ENCODE data around the gene KAT5. TPM values are rescaled to one million over a fixed set of nuclear protein-coding genes. Genes with fewer than 3 reads are reported as not detected.

KAT5 gene
- total and polyA plus RNA-seq, 2 of the 13 experiments (the other 11 are each of a cell fraction or from before 2014, with no cell fraction given): 35.2 to 48.3 TPM

GRCh38 chr11:65712633-65713076 is 603 bp downstream of the KAT5 start (continued):
- no peak for TF ChIP-seq ZNF142 (CRISPR knock-in tag; IDR thresholded peaks at IDR 0.05)
- no peak for TF ChIP-seq ZNF619 (CRISPR knock-in tag; IDR thresholded peaks at IDR 0.05)
- TF ChIP-seq KAT2B (IDR thresholded peaks at IDR 0.05; ENCODE audit: borderline replicate concordance, low read depth, low read length): no peak
- TF ChIP-seq SSRP1 (CRISPR knock-in tag; IDR thresholded peaks at IDR 0.05): peak; percentile 6; the same call in 1 of the 2 replicates
- TF ChIP-seq NAIF1 (CRISPR knock-in tag; IDR thresholded peaks at IDR 0.05; ENCODE audit: borderline replicate concordance): no peak

- peaks cover 36% of the 10 kb centered on the region for H3K4me1 ChIP-seq (ENCODE audit: insufficient read depth, low read length)
- no peak for DNase-seq (ENCODE audit: low spot score)
- no peak overlapping the region for H2AFZ ChIP-seq (ENCODE audit: low read length)
- no peaks in the 10 kb centered on the region for H4K20me1 ChIP-seq (ENCODE audit: insufficient read depth, low read length)
- 98% methylated on average over 13 of the region's 24 CpGs for WGBS (ENCODE audit: low lambda C conversion rate)
- no TSS peak for BruUV-seq (replicated peaks)
- intact Hi-C loops (cut with micrococcal nuclease; ENCODE audit: unreplicated experiment): no loop called here
- ATAC-seq: no peak
- H3K27ac ChIP-seq (ENCODE audit: extremely low read length, insufficient read depth, low read length): peak overlapping the region; percentile 96
- H3K9ac ChIP-seq (ENCODE audit: insufficient read depth, low read depth, low read length): peak overlapping the region; percentile 78; the same call in 1 of the 2 replicates
- H3K27me3 ChIP-seq (ENCODE audit: control insufficient read depth in 1 of 2, insufficient read depth in 2 of 2, low read length in 2 of 2): no peaks in the 10 kb centered on the region; a peak in 1 of 5 replicates
- in situ Hi-C loops (cut with HindIII; ENCODE audit: extremely low pct_ligation_motif_present, low pct_unique_long_range_greater_than_20kb): loop anchor here (10.0 kb wide), 2 partner anchors 101 to 271 kb away; no protein-coding TSS in a partner anchor
- ChIA-PET CTCF (ENCODE audit: low intra/inter-chr PET ratio, low total read pairs) (interaction anchor here (2.0 to 2.9 kb wide), 2 partner anchors 67 to 105 kb away, joined by 8 to 40 read pairs; partner anchors contain the start of gene AP5B1), POLR2A (interaction anchor here (1.1 to 2.3 kb wide), 3 partner anchors 22 to 175 kb away, joined by 3 to 16 read pairs (median 14); partner anchors contain the start of gene FIBP)
- peak overlapping the region in 1 of 3 experiments; percentile 80; a peak in 2 of 6 replicates for H3K4me3 ChIP-seq (replicated peaks in 1 of 3; ENCODE audit: insufficient read depth in 1 of 3, low read depth in 2 of 3, low read length in 3 of 3)
- peaks cover 5% of the 10 kb centered on the region for H3K79me2 ChIP-seq (ENCODE audit: insufficient read depth, low read length)
- peak overlapping the region; percentile 81 for H3K4me2 ChIP-seq (ENCODE audit: low read depth, low read length)
- H3K36me3 ChIP-seq (replicated peaks in 1 of 2; ENCODE audit: control insufficient read depth in 1 of 2, insufficient read depth in 2 of 2, low read length in 2 of 2): peaks cover 22 to 51% of the 10 kb centered on the region in 2 experiments
- no peak for FAIRE-seq
- no peaks in the 10 kb centered on the region for H3K9me3 ChIP-seq (ENCODE audit: low read length)
- 0 out of 2 replicates have a peak, but pooled peaks have one; percentile 28 for TF ChIP-seq KDM5B (CRISPR knock-in tag; IDR thresholded peaks at IDR 0.05; ENCODE audit: borderline replicate concordance)
- no peak for TF ChIP-seq ZC3H13 (CRISPR knock-in tag; IDR thresholded peaks at IDR 0.05)
- peak; percentile 43; the same call in 1 of the 2 replicates for TF ChIP-seq RBFOX2 (IDR thresholded peaks at IDR 0.05; ENCODE audit: low read depth, low read length)
- no peak for TF ChIP-seq STAT6 (CRISPR knock-in tag; IDR thresholded peaks at IDR 0.05; ENCODE audit: borderline replicate concordance)
- no peak for TF ChIP-seq MAFF (IDR thresholded peaks at IDR 0.05; ENCODE audit: low read depth, low read length)
- TF ChIP-seq SMC3 (IDR thresholded peaks at IDR 0.05; ENCODE audit: low read length): no peak
- TF ChIP-seq ZNF333 (CRISPR knock-in tag; IDR thresholded peaks at IDR 0.05; ENCODE audit: borderline replicate concordance): no peak
- TF ChIP-seq KAT7 (CRISPR knock-in tag; IDR thresholded peaks at IDR 0.05; ENCODE audit: borderline replicate concordance): no peak
These were observed 1.3 kb downstream of the KAT5 start for GRCh38 chr11:65713212-65713969.
